HG03521 (cell line): ENCODE measurements around the gene WDR18.

ENCODE experiments used
- ATAC-seq: cut with Tn5 transposase; IDR thresholded peaks from one replicate; pipeline ENCODE4 v1.9.1; 2021; ENCODE audit warnings: mild to moderate bottlenecking, moderate library complexity; ENCODE audit not compliant: unreplicated experiment

The WDR18 gene

DNA sequence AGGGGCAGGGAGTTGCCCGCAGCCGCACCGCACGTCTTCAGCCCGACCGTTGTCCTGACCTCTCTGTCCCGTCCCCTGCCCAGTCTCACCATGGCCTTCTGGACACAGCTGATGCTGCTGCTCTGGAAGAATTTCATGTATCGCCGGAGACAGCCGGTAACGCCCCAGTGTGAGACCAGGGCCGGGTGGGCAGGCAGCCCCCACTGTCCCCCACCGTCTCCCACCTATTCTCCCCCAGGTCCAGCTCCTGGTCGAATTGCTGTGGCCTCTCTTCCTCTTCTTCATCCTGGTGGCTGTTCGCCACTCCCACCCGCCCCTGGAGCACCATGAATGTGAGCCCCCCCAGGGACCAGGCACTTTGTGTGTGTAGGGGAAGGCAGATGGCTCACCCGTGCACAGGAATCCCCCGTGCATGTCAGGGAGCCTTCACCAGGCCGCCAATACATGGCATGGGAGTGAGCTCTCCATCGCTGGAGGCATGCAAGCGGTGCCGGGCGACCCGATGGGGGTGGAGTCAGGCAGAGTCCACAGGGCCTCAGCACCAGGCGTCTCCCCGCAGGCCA, 57.2 kb downstream of the WDR18 start:
- no peak for ATAC-seq

- no peak for ATAC-seq
These were observed 57.9 kb downstream of the WDR18 start for GRCh38 chr19:1041835-1042685.

DNA sequence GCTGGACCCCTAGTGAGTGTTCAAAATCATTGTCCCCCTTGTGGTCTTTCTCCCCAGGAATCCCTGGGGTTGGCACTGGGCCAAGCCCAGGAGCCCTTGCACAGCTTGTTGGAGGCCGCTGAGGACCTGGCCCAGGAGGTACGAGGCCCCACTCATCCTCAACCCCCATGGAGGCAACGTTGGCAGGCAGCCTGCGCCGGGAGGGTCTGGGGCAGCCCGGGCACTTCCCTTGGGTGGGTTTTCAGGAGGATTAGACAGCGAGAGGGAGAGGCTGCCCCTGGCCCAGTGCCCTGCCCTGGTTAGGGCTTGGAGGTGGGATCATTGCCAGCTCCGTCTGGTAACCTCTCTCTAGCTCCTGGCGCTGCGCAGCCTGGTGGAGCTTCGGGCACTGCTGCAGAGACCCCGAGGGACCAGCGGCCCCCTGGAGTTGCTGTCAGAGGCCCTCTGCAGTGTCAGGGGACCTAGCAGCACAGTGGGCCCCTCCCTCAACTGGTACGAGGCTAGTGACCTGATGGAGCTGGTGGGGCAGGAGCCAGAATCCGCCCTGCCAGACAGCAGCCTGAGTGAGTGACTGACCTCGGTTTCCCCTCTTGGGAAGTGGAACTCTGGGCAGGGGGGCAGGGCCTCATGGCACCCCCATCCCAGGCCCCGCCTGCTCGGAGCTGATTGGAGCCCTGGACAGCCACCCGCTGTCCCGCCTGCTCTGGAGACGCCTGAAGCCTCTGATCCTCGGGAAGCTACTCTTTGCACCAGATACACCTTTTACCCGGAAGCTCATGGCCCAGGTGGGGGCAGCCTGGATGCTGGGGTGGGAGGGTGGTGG, 58.8 kb downstream of the WDR18 start:
- ATAC-seq = no peak
